Measurements from ENCODE around the gene FERMT2. TPM values are rescaled to one million over a fixed set of nuclear protein-coding genes. Genes with fewer than 3 reads are reported as not detected.

The FERMT2 gene
- polyA plus RNA-seq, 6 donors from 2014 or later = not detected

- H3K4me3 Mint-ChIP-seq = no peak overlapping the region
- no peak for ATAC-seq (ENCODE audit: low read depth in 2 of 2)
- peaks cover 0 to 15% (median 4%) of the 10 kb centered on the region in 3 donors for H3K27me3 Mint-ChIP-seq
- no peaks in the 10 kb centered on the region for H3K36me3 Mint-ChIP-seq
- H3K4me1 Mint-ChIP-seq = no peaks in the 10 kb centered on the region
- no peak overlapping the region for H3K27ac Mint-ChIP-seq
- no peak for DNase-seq
- H3K9me3 Mint-ChIP-seq = no peaks in the 10 kb centered on the region
Measured at GRCh38 chr14:52836063-52836462, 114.8 kb downstream of the FERMT2 start.

DNA sequence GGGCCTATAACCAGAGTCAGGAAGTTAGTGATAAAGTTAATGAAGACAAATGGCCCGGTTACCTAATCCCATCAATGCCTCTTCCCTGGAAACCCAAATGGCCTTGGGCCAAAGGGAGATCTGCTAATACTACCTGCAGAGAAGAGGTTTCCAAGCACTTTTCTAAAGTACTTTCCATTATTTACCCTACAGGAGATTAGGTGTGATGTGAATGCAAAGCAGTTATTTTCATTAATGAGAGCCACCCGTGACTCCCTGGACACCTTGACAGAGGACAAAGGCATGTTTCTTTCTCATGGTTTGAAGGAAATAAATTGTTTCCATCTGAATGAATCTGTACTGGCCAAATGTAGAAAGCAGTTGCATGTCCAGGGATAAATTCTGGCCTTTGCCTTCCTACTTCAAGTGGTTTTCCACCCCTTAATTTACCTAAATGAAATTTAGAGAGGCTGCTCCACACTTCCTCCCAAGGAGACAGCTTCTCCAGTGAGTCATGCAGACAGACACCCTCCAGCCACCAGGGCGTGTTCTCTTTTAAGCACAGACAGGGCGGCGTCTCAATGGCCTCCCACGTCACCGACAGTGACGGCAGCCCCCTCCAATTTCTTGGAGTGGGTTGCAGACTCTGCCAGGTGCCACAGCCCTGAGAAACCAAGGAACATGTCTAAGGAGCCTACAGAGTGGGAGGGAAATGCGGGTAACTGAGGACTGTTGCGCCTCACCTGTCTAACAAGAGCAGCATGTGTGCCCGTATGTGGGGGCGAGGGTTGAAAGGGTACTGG lies 115.5 kb downstream of the FERMT2 start:
- DNase-seq (no peak), ATAC-seq (ENCODE audit: low read depth in 2 of 2) (no peak)
- no peaks in the 10 kb centered on the region for H3K4me1 Mint-ChIP-seq
- peaks cover 0 to 15% (median 4%) of the 10 kb centered on the region in 3 donors for H3K27me3 Mint-ChIP-seq
- no peak overlapping the region for H3K4me3 Mint-ChIP-seq
- H3K36me3 Mint-ChIP-seq = no peaks in the 10 kb centered on the region
- peak overlapping the region in 1 of 6 donors; percentile 11 for H3K27ac Mint-ChIP-seq
- no peaks in the 10 kb centered on the region for H3K9me3 Mint-ChIP-seq

GRCh38 chr14:52834440-52834842 lies 116.4 kb downstream of the FERMT2 start:
- Mint-ChIP-seq H3K27me3 (peaks cover 0 to 15% (median 4%) of the 10 kb centered on the region in 3 donors), H3K4me3 (no peak overlapping the region), H3K36me3 (no peaks in the 10 kb centered on the region), H3K9me3 (no peaks in the 10 kb centered on the region), H3K27ac (no peak overlapping the region), H3K4me1 (no peaks in the 10 kb centered on the region)
- DNase-seq (no peak), ATAC-seq (ENCODE audit: low read depth in 2 of 2) (no peak)

GRCh38 chr14:52833891-52834290 lies 117.0 kb downstream of the FERMT2 start:
- Mint-ChIP-seq H3K9me3 (no peaks in the 10 kb centered on the region), H3K27me3 (peaks cover 0 to 15% (median 4%) of the 10 kb centered on the region in 3 donors), H3K36me3 (no peaks in the 10 kb centered on the region), H3K27ac (no peak overlapping the region), H3K4me1 (no peaks in the 10 kb centered on the region), H3K4me3 (no peak overlapping the region)
- no peak for DNase-seq
- ATAC-seq (ENCODE audit: low read depth in 2 of 2) = no peak

DNA sequence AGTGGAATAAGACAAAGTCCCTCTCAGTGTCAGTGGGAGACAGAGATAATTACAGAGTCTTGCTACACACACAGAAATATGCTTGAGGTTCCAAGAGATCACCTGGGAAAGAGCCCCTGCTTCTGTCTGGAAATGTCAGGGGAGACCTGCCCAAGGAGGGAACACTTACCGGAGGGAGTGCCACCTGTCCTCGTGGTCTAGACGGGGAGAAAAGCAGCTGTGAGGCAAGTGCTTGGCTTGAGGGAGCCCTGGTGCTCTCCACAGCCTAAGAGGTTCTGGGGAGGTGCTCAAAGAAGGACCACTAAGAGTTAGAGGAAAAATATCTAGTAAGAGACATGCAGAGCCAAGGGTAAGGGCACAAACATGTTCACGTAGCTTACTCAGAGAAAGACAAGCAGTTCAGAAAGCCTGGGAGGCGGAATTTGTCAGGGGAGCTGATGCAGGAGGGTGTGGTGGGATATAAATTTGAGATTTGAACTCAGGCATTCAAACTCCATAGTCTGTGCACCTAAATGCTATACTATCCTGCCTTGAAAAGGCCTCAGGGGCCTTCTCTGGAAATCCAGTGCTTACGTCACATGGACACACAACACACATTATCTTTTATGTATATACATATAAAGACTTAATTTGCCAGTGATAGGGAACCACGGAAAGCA lies 121.2 kb downstream of the FERMT2 start:
- Mint-ChIP-seq H3K9me3 (no peaks in the 10 kb centered on the region), H3K36me3 (no peaks in the 10 kb centered on the region), H3K27me3 (peaks cover 0 to 15% (median 4%) of the 10 kb centered on the region in 3 donors), H3K4me1 (no peaks in the 10 kb centered on the region), H3K27ac (no peak overlapping the region), H3K4me3 (no peak overlapping the region)
- DNase-seq (no peak), ATAC-seq (ENCODE audit: low read depth in 2 of 2) (no peak)

- no peak for DNase-seq
- ATAC-seq (ENCODE audit: low read depth in 2 of 2) = no peak
- no peaks in the 10 kb centered on the region for H3K4me1 Mint-ChIP-seq
- H3K36me3 Mint-ChIP-seq = no peaks in the 10 kb centered on the region
- H3K9me3 Mint-ChIP-seq = no peaks in the 10 kb centered on the region
- peak overlapping the region in 1 of 6 donors; percentile 69 for H3K27ac Mint-ChIP-seq
- peaks cover 0 to 7% (median 0%) of the 10 kb centered on the region in 3 donors for H3K27me3 Mint-ChIP-seq
- no peak overlapping the region for H3K4me3 Mint-ChIP-seq
Measured at GRCh38 chr14:52827426-52827825, 123.4 kb downstream of the FERMT2 start.

- H3K9me3 Mint-ChIP-seq = no peaks in the 10 kb centered on the region
- peaks cover 0 to 3% (median 0%) of the 10 kb centered on the region in 3 donors for H3K27me3 Mint-ChIP-seq
- H3K4me3 Mint-ChIP-seq = no peak overlapping the region
- H3K27ac Mint-ChIP-seq = no peak overlapping the region
- ATAC-seq (ENCODE audit: low read depth in 2 of 2) = no peak
- no peaks in the 10 kb centered on the region for H3K4me1 Mint-ChIP-seq
- DNase-seq = no peak
- no peaks in the 10 kb centered on the region for H3K36me3 Mint-ChIP-seq
Measured at GRCh38 chr14:52825085-52825484, 125.8 kb downstream of the FERMT2 start.

DNA sequence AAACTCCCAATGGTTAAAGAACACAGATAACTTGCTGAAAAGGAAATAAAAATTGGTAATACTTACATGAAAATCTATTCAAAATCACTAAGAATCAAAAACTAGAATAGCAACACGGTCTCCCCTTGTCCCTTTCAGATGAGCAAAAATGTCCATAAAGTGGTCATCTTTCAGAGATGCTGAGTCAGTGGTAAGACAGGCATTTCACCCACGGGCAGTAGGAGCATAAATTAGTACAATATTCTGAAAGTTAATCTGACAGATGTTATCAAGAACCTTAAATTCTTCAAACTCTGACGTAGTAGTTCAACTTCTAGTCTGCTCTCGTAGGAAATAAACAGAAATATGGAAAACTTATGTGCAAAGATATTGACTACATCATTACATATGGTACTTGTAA lies 126.4 kb downstream of the FERMT2 start:
- Mint-ChIP-seq H3K9me3 (no peaks in the 10 kb centered on the region), H3K4me1 (no peaks in the 10 kb centered on the region), H3K36me3 (no peaks in the 10 kb centered on the region), H3K27ac (no peak overlapping the region), H3K27me3 (peaks cover 0 to 3% (median 0%) of the 10 kb centered on the region in 3 donors), H3K4me3 (no peak overlapping the region)
- ATAC-seq (ENCODE audit: low read depth in 2 of 2) = no peak
- DNase-seq = no peak

GRCh38 chr14:52821805-52822250 lies 129.0 kb downstream of the FERMT2 start:
- H3K27ac Mint-ChIP-seq = no peak overlapping the region
- DNase-seq = no peak
- no peak for ATAC-seq (ENCODE audit: low read depth in 2 of 2)
- H3K4me3 Mint-ChIP-seq = no peak overlapping the region
- no peaks in the 10 kb centered on the region for H3K4me1 Mint-ChIP-seq
- no peaks in the 10 kb centered on the region for H3K9me3 Mint-ChIP-seq
- no peaks in the 10 kb centered on the region for H3K36me3 Mint-ChIP-seq
- peaks cover 0 to 3% (median 0%) of the 10 kb centered on the region in 3 donors for H3K27me3 Mint-ChIP-seq

DNA sequence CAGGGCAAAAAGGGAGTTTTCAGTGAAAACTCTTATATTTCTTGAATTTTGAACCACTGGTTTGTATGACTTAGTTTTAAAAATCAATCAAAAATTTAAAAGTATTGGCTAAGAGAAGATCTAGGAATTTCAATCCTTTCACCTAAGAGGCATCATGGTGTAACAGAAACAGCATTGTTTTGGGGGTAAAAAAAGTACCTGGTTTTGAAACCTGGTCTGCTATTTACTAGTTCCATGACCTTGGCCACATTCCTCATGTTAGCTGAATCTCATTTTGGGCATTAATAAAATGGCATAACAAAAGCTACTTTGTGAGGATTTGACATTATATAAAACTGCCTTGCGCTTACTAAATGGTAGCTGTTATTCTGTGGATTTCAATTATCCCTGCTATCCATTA lies 142.7 kb downstream of the FERMT2 start:
- no peaks in the 10 kb centered on the region for H3K27me3 Mint-ChIP-seq
- H3K4me3 Mint-ChIP-seq = no peak overlapping the region
- no peak for ATAC-seq (ENCODE audit: low read depth in 2 of 2)
- H3K27ac Mint-ChIP-seq = no peak overlapping the region
- no peaks in the 10 kb centered on the region for H3K36me3 Mint-ChIP-seq
- DNase-seq = no peak
- no peaks in the 10 kb centered on the region for H3K4me1 Mint-ChIP-seq
- H3K9me3 Mint-ChIP-seq = no peaks in the 10 kb centered on the region

Other genes starting within 250 kb of the FERMT2 start
- 10 to 100 TPM; 46.9 to 76.5 (median 69.7) TPM for gene PSMC6, start 243.8 kb downstream of the FERMT2 start, polyA plus RNA-seq (ENCODE audit: low read depth in 6 of 6)
- gene STYX, start 220.9 kb downstream of the FERMT2 start, polyA plus RNA-seq (ENCODE audit: low read depth in 6 of 6) = 10 to 100 TPM; 14.9 to 20.4 (median 17.1) TPM
- gene GNPNAT1, start 159.4 kb downstream of the FERMT2 start, polyA plus RNA-seq (ENCODE audit: low read depth in 6 of 6) = 10 to 100 TPM in 1 of 6 donors, 1 to 10 TPM in 5; 3.3 to 16.0 (median 8.4) TPM
- 10 to 100 TPM in 3 of 6 donors, 1 to 10 TPM in 3; 3.5 to 13.7 (median 10.2) TPM for gene DDHD1, start 202.3 kb upstream of the FERMT2 start, polyA plus RNA-seq (ENCODE audit: low read depth in 6 of 6)

Data from naive B cell (primary cell).